HepG2 (cell line): ENCODE data around the gene FNBP1L. TPM values are rescaled to one million over a fixed set of nuclear protein-coding genes. Genes with fewer than 3 reads are reported as not detected.
A peak's percentile ranks its signal among the peaks of the same experiment; 100 is the strongest.

Experiments
- KLF11 ChIP-seq: IDR thresholded peaks from 2 replicates; pipeline ENCODE4 v1.6.1; 2016; ENCODE audit warnings: missing compliant biosample characterization
- MIER2 ChIP-seq: IDR thresholded peaks from 2 replicates; pipeline ENCODE4 v1.6.1; 2016; ENCODE audit warnings: missing biosample characterization, missing genetic modification reagents
- MLLT10 ChIP-seq: sonication (generic); formaldehyde crosslinking; IDR thresholded peaks from 2 replicates; pipeline ENCODE4 v1.4.0; 2020; ENCODE audit warnings: missing genetic modification reagents
- MZF1 ChIP-seq: sonication (generic); formaldehyde crosslinking; IDR thresholded peaks from 2 replicates; pipeline ENCODE4 v1.8.1; 2023; ENCODE audit warnings: mild to moderate bottlenecking, missing genetic modification reagents, borderline replicate concordance
- NFYC ChIP-seq: IDR thresholded peaks from 2 replicates; pipeline ENCODE4 v1.6.1; 2016; ENCODE audit warnings: missing genetic modification reagents, missing compliant biosample characterization
- RCOR2 ChIP-seq: IDR thresholded peaks from 2 replicates; pipeline ENCODE4 v1.6.1; 2016; ENCODE audit warnings: missing biosample characterization, missing genetic modification reagents
- SALL1 ChIP-seq: sonication (generic); formaldehyde crosslinking; IDR thresholded peaks from 2 replicates; pipeline ENCODE4 v1.8.0; 2022; ENCODE audit warnings: mild to moderate bottlenecking, missing genetic modification reagents
- SIN3A ChIP-seq: IDR thresholded peaks from 2 replicates; pipeline ENCODE4 v1.6.1; 2011; ENCODE audit warnings: low read depth, mild to moderate bottlenecking, control low read depth, low read length, borderline replicate concordance
- SRSF4 ChIP-seq: fragments of 200-400 bp; formaldehyde crosslinking; IDR thresholded peaks from one replicate; pipeline ENCODE4 v1.6.1; 2018; ENCODE audit warnings: mild to moderate bottlenecking, low read depth, low read length, moderate library complexity; ENCODE audit not compliant: poor library complexity, severe bottlenecking
- STAT5B ChIP-seq: sonication (generic); formaldehyde crosslinking; IDR thresholded peaks from 2 replicates; pipeline ENCODE4 v1.4.0; 2020; ENCODE audit warnings: missing genetic modification reagents
- ZBTB38 ChIP-seq: sonication (generic); formaldehyde crosslinking; IDR thresholded peaks from 2 replicates; pipeline ENCODE4 v1.5.1; 2020; ENCODE audit warnings: mild to moderate bottlenecking, missing genetic modification reagents
- ZNF577 ChIP-seq: sonication (generic); formaldehyde crosslinking; IDR thresholded peaks from 2 replicates; pipeline ENCODE4 v1.4.0; 2020; ENCODE audit warnings: mild to moderate bottlenecking, low read depth, missing genetic modification reagents, borderline replicate concordance
- ZNF670 ChIP-seq: sonication (generic); formaldehyde crosslinking; IDR thresholded peaks from 2 replicates; pipeline ENCODE4 v1.8.0; 2022; ENCODE audit warnings: mild to moderate bottlenecking, missing genetic modification reagents, borderline replicate concordance
- ZNF746 ChIP-seq: sonication (generic); formaldehyde crosslinking; IDR thresholded peaks from 2 replicates; pipeline ENCODE4 v1.8.0; 2022; ENCODE audit warnings: mild to moderate bottlenecking, missing genetic modification reagents
- polyA plus RNA-seq, 8 experiments: library from polyadenylated mRNA; depleted of rRNA in 3 of 8; stranded (reverse) in 7 of 8; unstranded in 1 of 8; fragments of >200 nt; fragmentation: Illumina TruSeq in 4 of 8; extraction: Trizol in 4 of 8; gene quantifications; 2 replicates each; pipeline versions ENCODE4 v1.2.1 to v1.2.3, GENCODE V29; 2011 to 2016; ENCODE audit warnings: low read depth in 4 of 8, missing spikeins in 1 of 8, mixed read lengths in 1 of 8; ENCODE audit not compliant: insufficient read depth in 1 of 8
- total RNA-seq, 5 experiments: library from RNA; depleted of rRNA; stranded (reverse); fragments of >200 nt; fragmentation: Illumina TruSeq; extraction: Trizol; gene quantifications; 2 replicates each; pipeline ENCODE4 v1.2.3, GENCODE V29; 2016; ENCODE audit warnings: low read depth in 1 of 5
- TF ChIP-seq, protein P1 (sequence below): sonication (generic); formaldehyde crosslinking; conservative IDR thresholded peaks from 2 replicates; pipeline ENCODE4 v1.4.0; 2020; ENCODE audit warnings: mild to moderate bottlenecking, missing genetic modification reagents, moderate library complexity
- TF ChIP-seq, protein P2 (sequence below): sonication (generic); formaldehyde crosslinking; IDR thresholded peaks from 2 replicates; pipeline ENCODE4 v1.8.1; 2022; ENCODE audit warnings: mild to moderate bottlenecking, missing genetic modification reagents
- TF ChIP-seq, protein P3 (sequence below): sonication (generic); formaldehyde crosslinking; IDR thresholded peaks from 2 replicates; pipeline ENCODE4 v1.9.0; 2021; ENCODE audit warnings: mild to moderate bottlenecking, missing genetic modification reagents
- TF ChIP-seq, protein P4 (sequence below): sonication (generic); formaldehyde crosslinking; IDR thresholded peaks from 2 replicates; pipeline ENCODE4 v1.5.0; 2020; ENCODE audit warnings: missing genetic modification reagents

FNBP1L gene
- total and polyA plus RNA-seq, 2 of the 13 experiments (the other 11 are each of a cell fraction or from before 2014, with no cell fraction given): 24.1 to 27.1 TPM

DNA sequence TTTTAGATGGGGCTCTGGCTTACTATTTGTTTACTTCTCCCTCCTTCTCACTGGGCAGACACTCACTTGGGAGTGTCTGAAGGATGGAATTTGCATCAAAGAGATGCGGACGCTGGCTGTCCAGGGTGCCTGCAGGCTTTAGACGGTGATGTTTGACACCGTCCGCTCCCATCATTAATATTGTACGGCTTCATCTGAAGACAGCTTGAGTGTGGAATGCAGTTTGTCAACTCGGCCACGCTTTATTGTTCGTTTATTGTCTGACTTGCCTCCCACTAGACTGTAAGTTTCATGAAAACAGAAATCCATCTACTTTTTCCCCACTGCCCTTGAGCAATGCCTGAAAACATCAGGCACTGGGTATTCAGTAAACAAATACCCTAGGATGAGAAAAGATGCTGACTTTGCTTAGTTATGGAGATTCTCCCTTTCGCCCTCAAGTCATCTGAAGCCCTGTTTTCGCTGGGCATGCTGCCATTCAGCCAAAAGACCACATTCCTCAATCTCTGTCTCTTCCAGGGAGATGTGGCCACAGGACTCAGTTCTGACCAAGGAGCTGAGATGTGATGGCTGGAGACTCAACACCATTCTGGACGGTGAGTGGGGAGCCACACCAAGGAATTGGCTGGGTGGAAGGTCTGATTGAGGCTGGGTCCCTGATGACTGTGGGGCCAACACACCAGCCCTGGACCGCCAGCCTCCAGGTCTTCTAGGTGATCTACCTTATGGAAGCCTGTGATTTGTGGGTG, 146.1 kb downstream of the FNBP1L start (continued):
- TF ChIP-seq, protein P1, sequence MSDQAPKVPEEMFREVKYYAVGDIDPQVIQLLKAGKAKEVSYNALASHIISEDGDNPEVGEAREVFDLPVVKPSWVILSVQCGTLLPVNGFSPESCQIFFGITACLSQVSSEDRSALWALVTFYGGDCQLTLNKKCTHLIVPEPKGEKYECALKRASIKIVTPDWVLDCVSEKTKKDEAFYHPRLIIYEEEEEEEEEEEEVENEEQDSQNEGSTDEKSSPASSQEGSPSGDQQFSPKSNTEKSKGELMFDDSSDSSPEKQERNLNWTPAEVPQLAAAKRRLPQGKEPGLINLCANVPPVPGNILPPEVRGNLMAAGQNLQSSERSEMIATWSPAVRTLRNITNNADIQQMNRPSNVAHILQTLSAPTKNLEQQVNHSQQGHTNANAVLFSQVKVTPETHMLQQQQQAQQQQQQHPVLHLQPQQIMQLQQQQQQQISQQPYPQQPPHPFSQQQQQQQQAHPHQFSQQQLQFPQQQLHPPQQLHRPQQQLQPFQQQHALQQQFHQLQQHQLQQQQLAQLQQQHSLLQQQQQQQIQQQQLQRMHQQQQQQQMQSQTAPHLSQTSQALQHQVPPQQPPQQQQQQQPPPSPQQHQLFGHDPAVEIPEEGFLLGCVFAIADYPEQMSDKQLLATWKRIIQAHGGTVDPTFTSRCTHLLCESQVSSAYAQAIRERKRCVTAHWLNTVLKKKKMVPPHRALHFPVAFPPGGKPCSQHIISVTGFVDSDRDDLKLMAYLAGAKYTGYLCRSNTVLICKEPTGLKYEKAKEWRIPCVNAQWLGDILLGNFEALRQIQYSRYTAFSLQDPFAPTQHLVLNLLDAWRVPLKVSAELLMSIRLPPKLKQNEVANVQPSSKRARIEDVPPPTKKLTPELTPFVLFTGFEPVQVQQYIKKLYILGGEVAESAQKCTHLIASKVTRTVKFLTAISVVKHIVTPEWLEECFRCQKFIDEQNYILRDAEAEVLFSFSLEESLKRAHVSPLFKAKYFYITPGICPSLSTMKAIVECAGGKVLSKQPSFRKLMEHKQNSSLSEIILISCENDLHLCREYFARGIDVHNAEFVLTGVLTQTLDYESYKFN: no peak
- TF ChIP-seq SRSF4 (no peak), MIER2 (CRISPR knock-in tag) (no peak), STAT5B (CRISPR knock-in tag) (no peak), SIN3A (no peak), SALL1 (0 out of 2 replicates have a peak, but pooled peaks have one; percentile 38), ZNF577 (CRISPR knock-in tag) (no peak), MLLT10 (no peak), ZNF746 (CRISPR knock-in tag) (no peak), ZNF670 (CRISPR knock-in tag) (0 out of 2 replicates have a peak, but pooled peaks have one; percentile 47), RCOR2 (CRISPR knock-in tag) (no peak), MZF1 (CRISPR knock-in tag) (no peak), ZBTB38 (CRISPR knock-in tag) (peak; percentile 78), NFYC (no peak), KLF11 (no peak)
- TF ChIP-seq, protein P2, sequence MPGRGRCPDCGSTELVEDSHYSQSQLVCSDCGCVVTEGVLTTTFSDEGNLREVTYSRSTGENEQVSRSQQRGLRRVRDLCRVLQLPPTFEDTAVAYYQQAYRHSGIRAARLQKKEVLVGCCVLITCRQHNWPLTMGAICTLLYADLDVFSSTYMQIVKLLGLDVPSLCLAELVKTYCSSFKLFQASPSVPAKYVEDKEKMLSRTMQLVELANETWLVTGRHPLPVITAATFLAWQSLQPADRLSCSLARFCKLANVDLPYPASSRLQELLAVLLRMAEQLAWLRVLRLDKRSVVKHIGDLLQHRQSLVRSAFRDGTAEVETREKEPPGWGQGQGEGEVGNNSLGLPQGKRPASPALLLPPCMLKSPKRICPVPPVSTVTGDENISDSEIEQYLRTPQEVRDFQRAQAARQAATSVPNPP (CRISPR knock-in tag): no peak
- TF ChIP-seq, protein P3, sequence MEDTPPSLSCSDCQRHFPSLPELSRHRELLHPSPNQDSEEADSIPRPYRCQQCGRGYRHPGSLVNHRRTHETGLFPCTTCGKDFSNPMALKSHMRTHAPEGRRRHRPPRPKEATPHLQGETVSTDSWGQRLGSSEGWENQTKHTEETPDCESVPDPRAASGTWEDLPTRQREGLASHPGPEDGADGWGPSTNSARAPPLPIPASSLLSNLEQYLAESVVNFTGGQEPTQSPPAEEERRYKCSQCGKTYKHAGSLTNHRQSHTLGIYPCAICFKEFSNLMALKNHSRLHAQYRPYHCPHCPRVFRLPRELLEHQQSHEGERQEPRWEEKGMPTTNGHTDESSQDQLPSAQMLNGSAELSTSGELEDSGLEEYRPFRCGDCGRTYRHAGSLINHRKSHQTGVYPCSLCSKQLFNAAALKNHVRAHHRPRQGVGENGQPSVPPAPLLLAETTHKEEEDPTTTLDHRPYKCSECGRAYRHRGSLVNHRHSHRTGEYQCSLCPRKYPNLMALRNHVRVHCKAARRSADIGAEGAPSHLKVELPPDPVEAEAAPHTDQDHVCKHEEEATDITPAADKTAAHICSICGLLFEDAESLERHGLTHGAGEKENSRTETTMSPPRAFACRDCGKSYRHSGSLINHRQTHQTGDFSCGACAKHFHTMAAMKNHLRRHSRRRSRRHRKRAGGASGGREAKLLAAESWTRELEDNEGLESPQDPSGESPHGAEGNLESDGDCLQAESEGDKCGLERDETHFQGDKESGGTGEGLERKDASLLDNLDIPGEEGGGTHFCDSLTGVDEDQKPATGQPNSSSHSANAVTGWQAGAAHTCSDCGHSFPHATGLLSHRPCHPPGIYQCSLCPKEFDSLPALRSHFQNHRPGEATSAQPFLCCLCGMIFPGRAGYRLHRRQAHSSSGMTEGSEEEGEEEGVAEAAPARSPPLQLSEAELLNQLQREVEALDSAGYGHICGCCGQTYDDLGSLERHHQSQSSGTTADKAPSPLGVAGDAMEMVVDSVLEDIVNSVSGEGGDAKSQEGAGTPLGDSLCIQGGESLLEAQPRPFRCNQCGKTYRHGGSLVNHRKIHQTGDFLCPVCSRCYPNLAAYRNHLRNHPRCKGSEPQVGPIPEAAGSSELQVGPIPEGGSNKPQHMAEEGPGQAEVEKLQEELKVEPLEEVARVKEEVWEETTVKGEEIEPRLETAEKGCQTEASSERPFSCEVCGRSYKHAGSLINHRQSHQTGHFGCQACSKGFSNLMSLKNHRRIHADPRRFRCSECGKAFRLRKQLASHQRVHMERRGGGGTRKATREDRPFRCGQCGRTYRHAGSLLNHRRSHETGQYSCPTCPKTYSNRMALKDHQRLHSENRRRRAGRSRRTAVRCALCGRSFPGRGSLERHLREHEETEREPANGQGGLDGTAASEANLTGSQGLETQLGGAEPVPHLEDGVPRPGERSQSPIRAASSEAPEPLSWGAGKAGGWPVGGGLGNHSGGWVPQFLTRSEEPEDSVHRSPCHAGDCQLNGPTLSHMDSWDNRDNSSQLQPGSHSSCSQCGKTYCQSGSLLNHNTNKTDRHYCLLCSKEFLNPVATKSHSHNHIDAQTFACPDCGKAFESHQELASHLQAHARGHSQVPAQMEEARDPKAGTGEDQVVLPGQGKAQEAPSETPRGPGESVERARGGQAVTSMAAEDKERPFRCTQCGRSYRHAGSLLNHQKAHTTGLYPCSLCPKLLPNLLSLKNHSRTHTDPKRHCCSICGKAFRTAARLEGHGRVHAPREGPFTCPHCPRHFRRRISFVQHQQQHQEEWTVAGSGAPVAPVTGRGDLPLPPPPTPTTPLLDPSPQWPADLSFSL (CRISPR knock-in tag): no peak
- TF ChIP-seq, protein P4, sequence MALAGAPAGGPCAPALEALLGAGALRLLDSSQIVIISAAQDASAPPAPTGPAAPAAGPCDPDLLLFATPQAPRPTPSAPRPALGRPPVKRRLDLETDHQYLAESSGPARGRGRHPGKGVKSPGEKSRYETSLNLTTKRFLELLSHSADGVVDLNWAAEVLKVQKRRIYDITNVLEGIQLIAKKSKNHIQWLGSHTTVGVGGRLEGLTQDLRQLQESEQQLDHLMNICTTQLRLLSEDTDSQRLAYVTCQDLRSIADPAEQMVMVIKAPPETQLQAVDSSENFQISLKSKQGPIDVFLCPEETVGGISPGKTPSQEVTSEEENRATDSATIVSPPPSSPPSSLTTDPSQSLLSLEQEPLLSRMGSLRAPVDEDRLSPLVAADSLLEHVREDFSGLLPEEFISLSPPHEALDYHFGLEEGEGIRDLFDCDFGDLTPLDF (CRISPR knock-in tag): no peak
